ENCODE measurements around the gene FBXL20.
"Not testable (repeated sequence)": the region's sequence is repeated elsewhere in the genome, so short reads cannot be mapped to it uniquely, and the experiment has no call there.

FBXL20 gene

GRCh38 chr17:39401412-39402243 is at the start of gene FBXL20:
TSS of gene FBXL20 (minus strand) at chr17:39401626. CDS start at chr17:39401402, 224 bp downstream.
- Histone ChIP-seq H3K27ac (ENCODE audit: low read depth, low read length) (peak within 1 kb of the TSS; percentile 38; the same call in 1 of the 2 replicates), H3K9ac (ENCODE audit: low read length) (peak within 1 kb of the TSS; percentile 84), H3K9me3 (ENCODE audit: control insufficient read depth, insufficient read depth, low read depth, low read length) (no peaks in the 10 kb centered on the region), H3K27me3 (ENCODE audit: control insufficient read depth, insufficient read depth, low read length) (no peaks in the 10 kb centered on the region), H3K36me3 (ENCODE audit: control insufficient read depth, insufficient read depth, low read length) (peaks cover 11% of the 10 kb centered on the region), H3K4me3 (ENCODE audit: low read depth, low read length) (peak within 1 kb of the TSS; percentile 96), H3K4me1 (ENCODE audit: control insufficient read depth, insufficient read depth, low read length) (no peaks in the 10 kb centered on the region; the same call in 1 of the 2 replicates)

- Histone ChIP-seq H3K27me3 (ENCODE audit: control insufficient read depth, insufficient read depth, low read length) (no peaks in the 10 kb centered on the region), H3K36me3 (ENCODE audit: control insufficient read depth, insufficient read depth, low read length) (peaks cover 22% of the 10 kb centered on the region), H3K27ac (ENCODE audit: low read depth, low read length) (peak within 1 kb of the TSS; percentile 89), H3K9me3 (ENCODE audit: control insufficient read depth, insufficient read depth, low read depth, low read length) (no peaks in the 10 kb centered on the region), H3K4me3 (ENCODE audit: low read depth, low read length) (peak within 1 kb of the TSS; percentile 92), H3K4me1 (ENCODE audit: control insufficient read depth, insufficient read depth, low read length) (no peaks in the 10 kb centered on the region; the same call in 1 of the 2 replicates), H3K9ac (ENCODE audit: low read length) (peak within 1 kb of the TSS; percentile 99)
These were observed 49.6 kb upstream of the FBXL20 start, which contains the start of gene MED1 for GRCh38 chr17:39450847-39451581. TSS of gene MED1 (minus strand) at chr17:39451263. CDS start at chr17:39451062, 201 bp downstream.

GRCh38 chr17:39450051-39450450 is 48.6 kb upstream of the FBXL20 start:
- Histone ChIP-seq H3K9ac (ENCODE audit: low read length) (peak overlapping the region; percentile 99), H3K36me3 (ENCODE audit: control insufficient read depth, insufficient read depth, low read length) (peaks cover 31% of the 10 kb centered on the region), H3K27ac (ENCODE audit: low read depth, low read length) (peak overlapping the region; percentile 89; the same call in 1 of the 2 replicates), H3K4me3 (ENCODE audit: low read depth, low read length) (peak overlapping the region; percentile 92), H3K4me1 (ENCODE audit: control insufficient read depth, insufficient read depth, low read length) (no peaks in the 10 kb centered on the region; the same call in 1 of the 2 replicates), H3K9me3 (ENCODE audit: control insufficient read depth, insufficient read depth, low read depth, low read length) (no peaks in the 10 kb centered on the region), H3K27me3 (ENCODE audit: control insufficient read depth, insufficient read depth, low read length) (no peaks in the 10 kb centered on the region)

GRCh38 chr17:39447561-39447960 is 46.1 kb upstream of the FBXL20 start:
- Histone ChIP-seq H3K27ac (ENCODE audit: low read depth, low read length) (no peak overlapping the region), H3K4me3 (ENCODE audit: low read depth, low read length) (no peak overlapping the region), H3K36me3 (ENCODE audit: control insufficient read depth, insufficient read depth, low read length) (peaks cover 49% of the 10 kb centered on the region), H3K27me3 (ENCODE audit: control insufficient read depth, insufficient read depth, low read length) (no peaks in the 10 kb centered on the region), H3K9ac (ENCODE audit: low read length) (no peak overlapping the region), H3K4me1 (ENCODE audit: control insufficient read depth, insufficient read depth, low read length) (no peaks in the 10 kb centered on the region; the same call in 1 of the 2 replicates), H3K9me3 (ENCODE audit: control insufficient read depth, insufficient read depth, low read depth, low read length) (no peaks in the 10 kb centered on the region)

- Histone ChIP-seq H3K36me3 (ENCODE audit: control insufficient read depth, insufficient read depth, low read length) (peaks cover 83% of the 10 kb centered on the region), H3K4me3 (ENCODE audit: low read depth, low read length) (no peak overlapping the region), H3K27ac (ENCODE audit: low read depth, low read length) (no peak overlapping the region), H3K27me3 (ENCODE audit: control insufficient read depth, insufficient read depth, low read length) (no peaks in the 10 kb centered on the region), H3K4me1 (ENCODE audit: control insufficient read depth, insufficient read depth, low read length) (no peaks in the 10 kb centered on the region), H3K9ac (ENCODE audit: low read length) (no peak overlapping the region), H3K9me3 (ENCODE audit: control insufficient read depth, insufficient read depth, low read depth, low read length) (no peaks in the 10 kb centered on the region)
These were observed 41.9 kb upstream of the FBXL20 start for GRCh38 chr17:39443326-39443725.

- not testable (repeated sequence) for H3K9ac ChIP-seq (ENCODE audit: low read length); H3K27me3 ChIP-seq (ENCODE audit: control insufficient read depth, insufficient read depth, low read length); H3K27ac ChIP-seq (ENCODE audit: low read depth, low read length); H3K4me3 ChIP-seq (ENCODE audit: low read depth, low read length); H3K9me3 ChIP-seq (ENCODE audit: control insufficient read depth, insufficient read depth, low read depth, low read length); H3K4me1 ChIP-seq (ENCODE audit: control insufficient read depth, insufficient read depth, low read length)
- peaks cover 74% of the 10 kb centered on the region for H3K36me3 ChIP-seq (ENCODE audit: control insufficient read depth, insufficient read depth, low read length)
These were observed 38.4 kb upstream of the FBXL20 start for GRCh38 chr17:39439868-39440267.

GRCh38 chr17:39429600-39429999 is 28.2 kb upstream of the FBXL20 start:
- Histone ChIP-seq H3K27ac (ENCODE audit: low read depth, low read length) (no peak overlapping the region), H3K9ac (ENCODE audit: low read length) (no peak overlapping the region), H3K36me3 (ENCODE audit: control insufficient read depth, insufficient read depth, low read length) (peaks cover 88% of the 10 kb centered on the region), H3K9me3 (ENCODE audit: control insufficient read depth, insufficient read depth, low read depth, low read length) (no peaks in the 10 kb centered on the region), H3K4me1 (ENCODE audit: control insufficient read depth, insufficient read depth, low read length) (no peaks in the 10 kb centered on the region), H3K27me3 (ENCODE audit: control insufficient read depth, insufficient read depth, low read length) (no peaks in the 10 kb centered on the region), H3K4me3 (ENCODE audit: low read depth, low read length) (no peak overlapping the region)

- Histone ChIP-seq H3K27ac (ENCODE audit: low read depth, low read length) (no peak overlapping the region), H3K27me3 (ENCODE audit: control insufficient read depth, insufficient read depth, low read length) (no peaks in the 10 kb centered on the region), H3K4me3 (ENCODE audit: low read depth, low read length) (no peak overlapping the region), H3K36me3 (ENCODE audit: control insufficient read depth, insufficient read depth, low read length) (peaks cover 77% of the 10 kb centered on the region), H3K4me1 (ENCODE audit: control insufficient read depth, insufficient read depth, low read length) (no peaks in the 10 kb centered on the region), H3K9me3 (ENCODE audit: control insufficient read depth, insufficient read depth, low read depth, low read length) (no peaks in the 10 kb centered on the region), H3K9ac (ENCODE audit: low read length) (no peak overlapping the region)
These were observed 14.7 kb upstream of the FBXL20 start for GRCh38 chr17:39416141-39416540.

- Histone ChIP-seq H3K4me1 (ENCODE audit: control insufficient read depth, insufficient read depth, low read length) (no peaks in the 10 kb centered on the region; the same call in 1 of the 2 replicates), H3K36me3 (ENCODE audit: control insufficient read depth, insufficient read depth, low read length) (peaks cover 79% of the 10 kb centered on the region), H3K27me3 (ENCODE audit: control insufficient read depth, insufficient read depth, low read length) (no peaks in the 10 kb centered on the region), H3K4me3 (ENCODE audit: low read depth, low read length) (no peak overlapping the region), H3K9ac (ENCODE audit: low read length) (no peak overlapping the region), H3K9me3 (ENCODE audit: control insufficient read depth, insufficient read depth, low read depth, low read length) (no peaks in the 10 kb centered on the region), H3K27ac (ENCODE audit: low read depth, low read length) (no peak overlapping the region)
These were observed 8.9 kb upstream of the FBXL20 start for GRCh38 chr17:39410279-39410678.

- no peak overlapping the region for H3K9ac ChIP-seq (ENCODE audit: low read length)
- peaks cover 67% of the 10 kb centered on the region for H3K36me3 ChIP-seq (ENCODE audit: control insufficient read depth, insufficient read depth, low read length)
- H3K4me1 ChIP-seq (ENCODE audit: control insufficient read depth, insufficient read depth, low read length), result no peaks in the 10 kb centered on the region; the same call in 1 of the 2 replicates
- H3K9me3 ChIP-seq (ENCODE audit: control insufficient read depth, insufficient read depth, low read depth, low read length), result no peaks in the 10 kb centered on the region
- no peak overlapping the region for H3K27ac ChIP-seq (ENCODE audit: low read depth, low read length)
- H3K4me3 ChIP-seq (ENCODE audit: low read depth, low read length), result no peak overlapping the region
- no peaks in the 10 kb centered on the region for H3K27me3 ChIP-seq (ENCODE audit: control insufficient read depth, insufficient read depth, low read length)
These were observed 6.9 kb upstream of the FBXL20 start for GRCh38 chr17:39408360-39408759.

- no peaks in the 10 kb centered on the region for H3K9me3 ChIP-seq (ENCODE audit: control insufficient read depth, insufficient read depth, low read depth, low read length)
- H3K27ac ChIP-seq (ENCODE audit: low read depth, low read length), result 0 out of 2 replicates have a peak overlapping the region, but pooled peaks have one; percentile 45
- H3K4me3 ChIP-seq (ENCODE audit: low read depth, low read length), result no peak overlapping the region
- H3K36me3 ChIP-seq (ENCODE audit: control insufficient read depth, insufficient read depth, low read length), result peaks cover 59% of the 10 kb centered on the region
- no peaks in the 10 kb centered on the region; the same call in 1 of the 2 replicates for H3K4me1 ChIP-seq (ENCODE audit: control insufficient read depth, insufficient read depth, low read length)
- no peaks in the 10 kb centered on the region for H3K27me3 ChIP-seq (ENCODE audit: control insufficient read depth, insufficient read depth, low read length)
- no peak overlapping the region for H3K9ac ChIP-seq (ENCODE audit: low read length)
These were observed 5.5 kb upstream of the FBXL20 start for GRCh38 chr17:39406951-39407350.

Measured in HUES6 (cell line).